ENCODE results near the gene ASB3. TPM values are rescaled to one million over a fixed set of nuclear protein-coding genes. Genes with fewer than 3 reads are reported as not detected.

Gene ASB3
- total RNA-seq, 1 experiment from 2014 or later = 23.1 TPM

DNA sequence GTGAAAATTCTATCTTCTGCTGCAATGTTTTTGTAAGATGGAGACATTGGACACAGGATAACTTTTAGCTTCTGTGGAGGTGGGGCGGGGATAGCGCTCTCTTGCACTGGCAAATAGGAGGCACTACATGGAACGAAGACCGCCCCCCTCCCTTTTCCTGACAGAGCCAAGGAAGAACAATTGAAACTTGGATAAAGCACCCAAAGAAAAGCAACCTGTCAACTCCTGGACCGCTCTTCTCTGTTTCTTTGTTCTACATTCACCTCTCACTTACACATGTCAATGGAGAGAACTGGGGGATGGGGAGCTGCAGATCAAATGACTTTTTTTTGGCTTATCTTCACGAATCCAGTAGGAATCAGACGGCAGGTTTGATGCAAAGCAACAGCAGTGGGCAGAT, 145.5 kb downstream of the ASB3 start:
- Mint-ChIP-seq H3K27ac (peak overlapping the region in 1 of 3 experiments; percentile 68; a peak in 2 of 7 replicates), H3K27me3 (ENCODE audit: low read depth) (peaks cover 2% of the 10 kb centered on the region; the same call in 1 of the 2 replicates), H3K36me3 (ENCODE audit: insufficient read depth in 1 of 3, low read depth in 3 of 3) (peaks cover 0 to 8% (median 0%) of the 10 kb centered on the region in 3 experiments; a peak in 3 of 7 replicates), H3K9me3 (peaks cover 0 to 2% of the 10 kb centered on the region in 2 experiments; a peak in 1 of 5 replicates), H3K4me3 (peak overlapping the region in 1 of 2 experiments; percentile 24; a peak in 1 of 5 replicates), H3K4me1 (peaks cover 26 to 29% of the 10 kb centered on the region in 2 experiments)
- Histone ChIP-seq H2BK20ac (ENCODE audit: low read depth, low read length, poor library complexity, severe bottlenecking) (no peak overlapping the region), H2AFZ (ENCODE audit: low read length) (no peak overlapping the region), H3K23me2 (ENCODE audit: insufficient read length, low read depth, low read length, poor library complexity, severe bottlenecking) (no peaks in the 10 kb centered on the region), H3K9ac (ENCODE audit: extremely low read depth, insufficient read length, low read length) (no peak overlapping the region), H2BK120ac (ENCODE audit: low read depth, low read length, poor library complexity, severe bottlenecking) (no peak overlapping the region), H4K20me1 (ENCODE audit: control insufficient read depth, insufficient read depth, insufficient read length) (no peaks in the 10 kb centered on the region), H3K79me2 (ENCODE audit: insufficient read depth, low read length) (no peaks in the 10 kb centered on the region), H3K18ac (ENCODE audit: insufficient read length, low read depth, low read length) (no peak overlapping the region), H3K27me3 (ENCODE audit: insufficient read depth, low read length) (no peaks in the 10 kb centered on the region), H4K5ac (ENCODE audit: insufficient read length, low read depth, low read length) (no peak overlapping the region), H3K4ac (ENCODE audit: low read depth, low read length) (no peak overlapping the region), H2BK15ac (ENCODE audit: low read depth, low read length) (no peak overlapping the region), H3K9me3 (ENCODE audit: control insufficient read depth, low read depth, low read length) (no peaks in the 10 kb centered on the region), H4K8ac (replicated peaks; ENCODE audit: insufficient read length, low read depth, low read length) (no peak overlapping the region), H3K14ac (ENCODE audit: insufficient read depth, low read length) (no peak overlapping the region), H3K23ac (ENCODE audit: insufficient read length, low read depth, low read length) (no peak overlapping the region), H3K4me1 (ENCODE audit: insufficient read depth, low read length) (peaks cover 5% of the 10 kb centered on the region; the same call in 1 of the 2 replicates), H3K4me2 (ENCODE audit: insufficient read depth, insufficient read length, low read length) (peak overlapping the region; percentile 10), H2BK12ac (ENCODE audit: insufficient read length, low read depth, low read length) (no peak overlapping the region), H4K91ac (ENCODE audit: insufficient read length, low read depth, low read length) (no peak overlapping the region), H2AK5ac (ENCODE audit: insufficient read length, low read length) (no peak overlapping the region), H3K79me1 (ENCODE audit: insufficient read depth, low read depth, low read length, poor library complexity, severe bottlenecking) (no peaks in the 10 kb centered on the region), H3T11ph (ENCODE audit: low read length) (no peak overlapping the region), H2BK5ac (ENCODE audit: insufficient read length, low read length) (no peak overlapping the region), H3K56ac (ENCODE audit: insufficient read length, low read depth, low read length) (no peak overlapping the region), H3K27ac (ENCODE audit: insufficient read length, low read depth, low read length) (no peak overlapping the region)
- TF ChIP-seq, protein P1, sequence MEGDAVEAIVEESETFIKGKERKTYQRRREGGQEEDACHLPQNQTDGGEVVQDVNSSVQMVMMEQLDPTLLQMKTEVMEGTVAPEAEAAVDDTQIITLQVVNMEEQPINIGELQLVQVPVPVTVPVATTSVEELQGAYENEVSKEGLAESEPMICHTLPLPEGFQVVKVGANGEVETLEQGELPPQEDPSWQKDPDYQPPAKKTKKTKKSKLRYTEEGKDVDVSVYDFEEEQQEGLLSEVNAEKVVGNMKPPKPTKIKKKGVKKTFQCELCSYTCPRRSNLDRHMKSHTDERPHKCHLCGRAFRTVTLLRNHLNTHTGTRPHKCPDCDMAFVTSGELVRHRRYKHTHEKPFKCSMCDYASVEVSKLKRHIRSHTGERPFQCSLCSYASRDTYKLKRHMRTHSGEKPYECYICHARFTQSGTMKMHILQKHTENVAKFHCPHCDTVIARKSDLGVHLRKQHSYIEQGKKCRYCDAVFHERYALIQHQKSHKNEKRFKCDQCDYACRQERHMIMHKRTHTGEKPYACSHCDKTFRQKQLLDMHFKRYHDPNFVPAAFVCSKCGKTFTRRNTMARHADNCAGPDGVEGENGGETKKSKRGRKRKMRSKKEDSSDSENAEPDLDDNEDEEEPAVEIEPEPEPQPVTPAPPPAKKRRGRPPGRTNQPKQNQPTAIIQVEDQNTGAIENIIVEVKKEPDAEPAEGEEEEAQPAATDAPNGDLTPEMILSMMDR (conservative IDR thresholded peaks at IDR 0.05) = no peak
- DNase-seq = no peak
- WGBS (ENCODE audit: extremely low coverage, insufficient read length, low lambda C conversion rate) = no CpG with 5 or more reads among the region's 7 CpGs

Data from H9 (cell line).